Osteoblast (primary cell): ENCODE data around the gene VMA21. TPM values are rescaled to one million over a fixed set of nuclear protein-coding genes. Genes with fewer than 3 reads are reported as not detected.

Source experiments
- DNase-seq: peaks from one replicate; pipeline ENCODE4 v3.0.0; 2011; ENCODE audit warnings: low spot score, mixed read lengths; ENCODE audit not compliant: insufficient read length; ENCODE audit errors: missing footprints
- H2AFZ ChIP-seq: 2 replicates; pipeline ENCODE4 v1.6.0; 2011; ENCODE audit warnings: mild to moderate bottlenecking, low read length
- H3K27ac ChIP-seq: 2 replicates; pipeline ENCODE4 v1.5.1; 2011; ENCODE audit warnings: mild to moderate bottlenecking, low read depth, low read length, moderate library complexity
- H3K27me3 ChIP-seq: 2 replicates; pipeline ENCODE4 v1.6.0; 2012; ENCODE audit warnings: mild to moderate bottlenecking, control low read depth, inconsistent platforms, low read length, moderate library complexity; ENCODE audit not compliant: insufficient read depth
- H3K36me3 ChIP-seq: 2 replicates; pipeline ENCODE4 v1.5.1; 2011; ENCODE audit warnings: mild to moderate bottlenecking, low read length, control low read depth, moderate library complexity; ENCODE audit not compliant: insufficient read depth
- H3K4me1 ChIP-seq: 2 replicates; pipeline ENCODE4 v1.5.1; 2011; ENCODE audit warnings: mild to moderate bottlenecking, low read length, control low read depth, moderate library complexity; ENCODE audit not compliant: insufficient read depth
- H3K4me2 ChIP-seq: 2 replicates; pipeline ENCODE4 v1.6.0; 2011; ENCODE audit warnings: mild to moderate bottlenecking, low read length; ENCODE audit not compliant: insufficient read depth
- H3K4me3 ChIP-seq: fragments of 200-600 bp; sonication (generic); 3 replicates; pipeline ENCODE4 v1.5.1; 2012; ENCODE audit warnings: mild to moderate bottlenecking, low read length, inconsistent platforms; ENCODE audit not compliant: insufficient read depth
- H3K79me2 ChIP-seq: 2 replicates; pipeline ENCODE4 v1.6.0; 2012; ENCODE audit warnings: mild to moderate bottlenecking, low read length, control low read depth, inconsistent platforms; ENCODE audit not compliant: insufficient read depth
- H3K9me3 ChIP-seq: 2 replicates; pipeline ENCODE4 v1.5.1; 2011; ENCODE audit warnings: low read depth, low read length, control low read depth
- H4K20me1 ChIP-seq: 2 replicates; pipeline ENCODE4 v1.6.0; 2012; ENCODE audit warnings: mild to moderate bottlenecking, low read length, control low read depth; ENCODE audit not compliant: insufficient read depth
- total RNA-seq: library from RNA; depleted of rRNA; stranded (reverse); fragments of >200 nt; gene quantifications from 2 replicates; pipeline ENCODE4 v1.2.3, GENCODE V29; 2012
- TF ChIP-seq, protein P1 (sequence below): IDR thresholded peaks from 2 replicates; pipeline ENCODE4 v1.5.1; 2011; ENCODE audit warnings: mild to moderate bottlenecking, low read depth, low read length, moderate library complexity; ENCODE audit errors: extremely low read depth

VMA21 gene
- total RNA-seq, 1 donor = 62.6 TPM

DNA sequence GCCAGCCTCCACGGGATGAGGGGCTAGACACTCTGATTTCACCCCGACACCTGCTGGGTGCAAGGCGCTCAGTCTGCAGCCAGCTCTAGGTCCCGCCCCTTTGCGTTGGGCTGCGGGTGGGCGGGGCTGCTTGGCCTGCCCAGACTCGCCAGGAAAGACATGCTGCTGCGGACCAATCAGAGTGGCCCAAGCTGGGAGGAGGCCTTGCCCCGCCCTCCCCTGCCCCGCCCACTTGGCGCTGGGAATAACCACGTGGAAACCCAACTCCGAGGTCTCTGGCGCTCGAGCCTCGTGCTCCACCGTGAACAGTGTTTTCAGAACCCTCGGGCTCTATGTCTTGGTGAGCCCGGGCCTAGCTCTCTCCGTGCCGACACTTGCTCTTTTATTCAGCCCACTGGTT lies 5.3 kb upstream of the VMA21 start:
- H3K4me3 ChIP-seq = no peak overlapping the region
- no peak overlapping the region for H2AFZ ChIP-seq
- no peak for DNase-seq
- no peaks in the 10 kb centered on the region for H3K27me3 ChIP-seq
- no peaks in the 10 kb centered on the region for H3K79me2 ChIP-seq
- TF ChIP-seq, protein P1, sequence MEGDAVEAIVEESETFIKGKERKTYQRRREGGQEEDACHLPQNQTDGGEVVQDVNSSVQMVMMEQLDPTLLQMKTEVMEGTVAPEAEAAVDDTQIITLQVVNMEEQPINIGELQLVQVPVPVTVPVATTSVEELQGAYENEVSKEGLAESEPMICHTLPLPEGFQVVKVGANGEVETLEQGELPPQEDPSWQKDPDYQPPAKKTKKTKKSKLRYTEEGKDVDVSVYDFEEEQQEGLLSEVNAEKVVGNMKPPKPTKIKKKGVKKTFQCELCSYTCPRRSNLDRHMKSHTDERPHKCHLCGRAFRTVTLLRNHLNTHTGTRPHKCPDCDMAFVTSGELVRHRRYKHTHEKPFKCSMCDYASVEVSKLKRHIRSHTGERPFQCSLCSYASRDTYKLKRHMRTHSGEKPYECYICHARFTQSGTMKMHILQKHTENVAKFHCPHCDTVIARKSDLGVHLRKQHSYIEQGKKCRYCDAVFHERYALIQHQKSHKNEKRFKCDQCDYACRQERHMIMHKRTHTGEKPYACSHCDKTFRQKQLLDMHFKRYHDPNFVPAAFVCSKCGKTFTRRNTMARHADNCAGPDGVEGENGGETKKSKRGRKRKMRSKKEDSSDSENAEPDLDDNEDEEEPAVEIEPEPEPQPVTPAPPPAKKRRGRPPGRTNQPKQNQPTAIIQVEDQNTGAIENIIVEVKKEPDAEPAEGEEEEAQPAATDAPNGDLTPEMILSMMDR = no peak
- H3K4me2 ChIP-seq = no peak overlapping the region
- H3K36me3 ChIP-seq = no peaks in the 10 kb centered on the region
- peaks cover 9% of the 10 kb centered on the region for H3K4me1 ChIP-seq
- H4K20me1 ChIP-seq = no peaks in the 10 kb centered on the region
- no peaks in the 10 kb centered on the region for H3K9me3 ChIP-seq
- H3K27ac ChIP-seq = no peak overlapping the region

DNA sequence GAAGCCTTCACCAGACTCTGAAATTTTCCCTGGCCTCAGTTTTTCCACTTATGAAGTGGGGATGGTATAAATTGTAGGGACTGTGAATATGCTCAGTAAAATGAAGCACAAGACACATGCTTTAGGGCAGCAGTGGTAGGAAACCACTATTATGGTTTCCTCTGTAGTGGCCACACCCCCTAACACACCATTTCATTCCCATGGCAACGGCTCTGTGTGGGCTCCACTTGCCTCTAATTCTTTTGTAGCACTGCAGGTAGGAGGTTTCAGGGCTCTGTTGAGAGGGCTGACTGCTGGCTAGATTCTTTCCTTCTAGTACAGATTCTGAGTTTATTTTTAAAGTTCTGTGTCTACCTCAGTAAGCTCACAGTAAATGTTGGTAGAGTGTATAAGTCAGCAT lies 3.5 kb upstream of the VMA21 start:
- Histone ChIP-seq H3K4me2 (no peak overlapping the region), H3K4me3 (no peak overlapping the region), H3K27me3 (no peaks in the 10 kb centered on the region), H4K20me1 (no peaks in the 10 kb centered on the region), H3K36me3 (no peaks in the 10 kb centered on the region), H3K27ac (no peak overlapping the region), H3K9me3 (no peaks in the 10 kb centered on the region), H3K79me2 (peaks cover 15% of the 10 kb centered on the region), H2AFZ (no peak overlapping the region), H3K4me1 (peaks cover 16% of the 10 kb centered on the region)
- TF ChIP-seq, protein P1 = no peak
- no peak for DNase-seq

DNA sequence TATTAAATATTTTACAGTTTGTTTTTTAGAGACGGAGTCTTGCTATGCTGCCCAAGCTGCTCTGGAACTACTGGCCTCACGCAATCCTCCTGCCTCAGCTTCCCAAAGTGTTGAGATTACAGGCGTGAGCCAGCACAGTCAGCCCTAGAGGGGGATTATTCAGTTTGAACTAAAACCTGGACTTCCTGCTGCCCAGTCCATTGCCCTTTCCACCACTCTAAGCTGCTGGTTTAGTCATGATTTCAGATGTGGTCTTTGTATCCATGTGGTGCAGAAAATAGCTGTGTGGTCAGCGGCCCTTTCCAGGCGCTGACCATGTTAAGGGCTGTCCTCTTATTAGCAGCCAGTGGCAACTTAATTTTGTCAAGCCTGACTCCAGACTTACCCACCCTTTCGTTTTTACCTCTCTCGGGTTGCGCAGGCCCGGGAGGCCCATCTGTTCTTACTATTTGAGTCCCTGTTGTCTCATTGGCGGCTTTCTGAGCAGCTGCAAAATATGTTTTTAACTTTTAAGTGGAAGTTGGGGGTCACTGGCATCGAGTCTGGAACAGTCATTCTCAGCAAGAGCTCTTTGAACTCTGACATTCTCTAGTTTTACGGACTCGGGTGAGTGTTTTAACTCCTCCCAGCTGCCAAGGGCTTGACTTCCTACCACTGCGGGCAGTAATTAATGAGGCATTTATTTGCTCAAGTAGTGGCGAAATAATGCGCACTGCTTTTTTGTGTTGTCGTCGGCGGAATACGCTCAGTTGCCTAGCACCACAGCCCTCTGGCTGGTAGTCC lies 773 bp upstream of the VMA21 start:
- peaks cover 16% of the 10 kb centered on the region for H3K4me1 ChIP-seq
- no peaks in the 10 kb centered on the region for H3K9me3 ChIP-seq
- DNase-seq = peak; percentile 85
- peaks cover 9% of the 10 kb centered on the region for H4K20me1 ChIP-seq
- no peaks in the 10 kb centered on the region for H3K27me3 ChIP-seq
- peak overlapping the region; percentile 72 for H3K4me2 ChIP-seq
- H2AFZ ChIP-seq = peak overlapping the region; percentile 89
- TF ChIP-seq, protein P1 = no peak
- no peaks in the 10 kb centered on the region for H3K36me3 ChIP-seq
- H3K79me2 ChIP-seq = peaks cover 40% of the 10 kb centered on the region
- peak overlapping the region; percentile 83 for H3K4me3 ChIP-seq
- peak overlapping the region; percentile 92 for H3K27ac ChIP-seq

DNA sequence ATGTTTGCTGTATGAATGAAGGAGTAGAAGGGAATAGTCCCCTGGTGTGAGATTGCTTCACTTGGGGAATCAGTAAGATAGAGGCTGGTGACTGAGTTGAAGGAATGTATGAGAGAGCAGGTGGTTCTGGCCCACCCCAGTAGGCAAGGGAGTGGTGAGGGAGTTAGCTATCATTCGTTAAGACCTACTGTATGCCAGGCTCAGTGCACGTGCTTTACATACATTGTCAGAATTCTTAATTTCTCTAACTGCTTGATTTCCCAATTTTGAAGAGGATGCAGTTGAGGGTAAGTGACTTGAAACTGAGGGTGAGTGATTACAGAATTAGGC lies 700 bp downstream of the VMA21 start:
- Histone ChIP-seq H3K4me3 (peak overlapping the region; percentile 83), H3K79me2 (peaks cover 55% of the 10 kb centered on the region), H3K9me3 (no peaks in the 10 kb centered on the region), H3K36me3 (no peaks in the 10 kb centered on the region), H3K27ac (peak overlapping the region; percentile 80), H3K4me1 (peaks cover 16% of the 10 kb centered on the region), H3K27me3 (no peaks in the 10 kb centered on the region), H4K20me1 (peaks cover 9% of the 10 kb centered on the region), H2AFZ (peak overlapping the region; percentile 62), H3K4me2 (peak overlapping the region; percentile 95)
- DNase-seq = no peak
- TF ChIP-seq, protein P1 = no peak
